ENCODE measurements around the gene NOC4L. TPM values are rescaled to one million over a fixed set of nuclear protein-coding genes. Genes with fewer than 3 reads are reported as not detected.

Gene NOC4L
- total RNA-seq, 1 experiment from 2014 or later, result 36.5 TPM

GRCh38 chr12:132131952-132132351, 12.3 kb upstream of the NOC4L start:
- no peak overlapping the region for H3K56ac ChIP-seq (ENCODE audit: insufficient read length, low read depth, low read length)
- no peak overlapping the region for H2AK5ac ChIP-seq (ENCODE audit: insufficient read length, low read length)
- H3K18ac ChIP-seq (ENCODE audit: insufficient read length, low read depth, low read length), result no peak overlapping the region
- Mint-ChIP-seq H3K36me3 (ENCODE audit: insufficient read depth in 1 of 3, low read depth in 3 of 3) (peaks cover 27 to 42% (median 32%) of the 10 kb centered on the region in 3 experiments), H3K9me3 (peaks cover 41 to 48% of the 10 kb centered on the region in 2 experiments), H3K4me3 (no peak overlapping the region; a peak in 1 of 5 replicates), H3K27me3 (ENCODE audit: low read depth) (peaks cover 40% of the 10 kb centered on the region), H3K27ac (no peak overlapping the region), H3K4me1 (no peaks in the 10 kb centered on the region)
- no peak overlapping the region for H3K27ac ChIP-seq (ENCODE audit: insufficient read length, low read depth, low read length)
- WGBS (ENCODE audit: extremely low coverage, insufficient read length, low lambda C conversion rate), result no CpG with 5 or more reads among the region's 14 CpGs
- H4K20me1 ChIP-seq (ENCODE audit: control insufficient read depth, insufficient read depth, insufficient read length), result no peaks in the 10 kb centered on the region
- H2BK15ac ChIP-seq (ENCODE audit: low read depth, low read length), result no peak overlapping the region
- no peak overlapping the region for H3K9ac ChIP-seq (ENCODE audit: extremely low read depth, insufficient read length, low read length)
- no peak overlapping the region for H3K4ac ChIP-seq (ENCODE audit: low read depth, low read length)
- no peak overlapping the region for H4K8ac ChIP-seq (replicated peaks; ENCODE audit: insufficient read length, low read depth, low read length)
- no peak overlapping the region for H4K91ac ChIP-seq (ENCODE audit: insufficient read length, low read depth, low read length)
- H3K79me2 ChIP-seq (ENCODE audit: insufficient read depth, low read length), result no peaks in the 10 kb centered on the region
- H3T11ph ChIP-seq (ENCODE audit: low read length), result no peak overlapping the region
- no peaks in the 10 kb centered on the region for H3K79me1 ChIP-seq (ENCODE audit: insufficient read depth, low read depth, low read length, poor library complexity, severe bottlenecking)
- no peak overlapping the region for H3K23ac ChIP-seq (ENCODE audit: insufficient read length, low read depth, low read length)
- DNase-seq, result peak; percentile 18
- TF ChIP-seq CTCF (conservative IDR thresholded peaks at IDR 0.05), result no peak
- no peaks in the 10 kb centered on the region for H3K23me2 ChIP-seq (ENCODE audit: insufficient read length, low read depth, low read length, poor library complexity, severe bottlenecking)
- H4K5ac ChIP-seq (ENCODE audit: insufficient read length, low read depth, low read length), result no peak overlapping the region
- H2BK20ac ChIP-seq (ENCODE audit: low read depth, low read length, poor library complexity, severe bottlenecking), result no peak overlapping the region
- no peak overlapping the region for H2BK5ac ChIP-seq (ENCODE audit: insufficient read length, low read length)
- no peak overlapping the region for H2BK120ac ChIP-seq (ENCODE audit: low read depth, low read length, poor library complexity, severe bottlenecking)
- H2AFZ ChIP-seq (ENCODE audit: low read length), result no peak overlapping the region
- H2BK12ac ChIP-seq (ENCODE audit: insufficient read length, low read depth, low read length), result no peak overlapping the region
- no peak overlapping the region for H3K4me2 ChIP-seq (ENCODE audit: insufficient read depth, insufficient read length, low read length)
- no peaks in the 10 kb centered on the region for H3K27me3 ChIP-seq (ENCODE audit: insufficient read depth, low read length)
- H3K4me1 ChIP-seq (ENCODE audit: insufficient read depth, low read length), result no peaks in the 10 kb centered on the region
- peaks cover 19% of the 10 kb centered on the region for H3K9me3 ChIP-seq (ENCODE audit: control insufficient read depth, low read depth, low read length)
- H3K14ac ChIP-seq (ENCODE audit: insufficient read depth, low read length), result no peak overlapping the region
